HepG2 (cell line): Measurements from ENCODE around the gene PFN4. TPM values are rescaled to one million over a fixed set of nuclear protein-coding genes. Genes with fewer than 3 reads are reported as not detected.
A peak's percentile ranks its signal among the peaks of the same experiment; 100 is the strongest.

ENCODE experiments used
- GFI1 ChIP-seq: sonication (generic); formaldehyde crosslinking; IDR thresholded peaks from 2 replicates; pipeline ENCODE4 v1.5.0; 2020; ENCODE audit warnings: missing genetic modification reagents, mild to moderate bottlenecking, borderline replicate concordance
- IRF2 ChIP-seq: IDR thresholded peaks from 2 replicates; pipeline ENCODE4 v1.6.1; 2018; ENCODE audit warnings: missing genetic modification reagents, missing compliant biosample characterization
- ISX ChIP-seq: sonication (generic); formaldehyde crosslinking; conservative IDR thresholded peaks from 2 replicates; pipeline ENCODE4 v1.5.0; 2020; ENCODE audit warnings: missing genetic modification reagents
- MAFF ChIP-seq: IDR thresholded peaks from 2 replicates; pipeline ENCODE4 v1.6.1; 2011; ENCODE audit warnings: low read depth, low read length, improper control_type of control experiment
- NAIF1 ChIP-seq: sonication (generic); formaldehyde crosslinking; IDR thresholded peaks from 2 replicates; pipeline ENCODE4 v1.5.0; 2020; ENCODE audit warnings: mild to moderate bottlenecking, missing genetic modification reagents, borderline replicate concordance
- ZNF205 ChIP-seq: IDR thresholded peaks from 2 replicates; pipeline ENCODE4 v1.6.1; 2018; ENCODE audit warnings: missing biosample characterization, missing genetic modification reagents
- ZNF33B ChIP-seq: sonication (generic); formaldehyde crosslinking; IDR thresholded peaks from 2 replicates; pipeline ENCODE4 v1.5.1; 2020; ENCODE audit warnings: mild to moderate bottlenecking, missing genetic modification reagents
- ZNF44 ChIP-seq: sonication (generic); formaldehyde crosslinking; IDR thresholded peaks from 2 replicates; pipeline ENCODE4 v1.5.1; 2020; ENCODE audit warnings: mild to moderate bottlenecking, missing genetic modification reagents
- ZNF496 ChIP-seq: sonication (generic); formaldehyde crosslinking; IDR thresholded peaks from 2 replicates; pipeline ENCODE4 v1.8.1; 2023; ENCODE audit warnings: mild to moderate bottlenecking, moderate library complexity, missing genetic modification reagents; ENCODE audit not compliant: insufficient replicate concordance
- ZNF788 ChIP-seq: sonication (generic); formaldehyde crosslinking; IDR thresholded peaks from 2 replicates; pipeline ENCODE4 v1.5.0; 2020; ENCODE audit warnings: mild to moderate bottlenecking, missing genetic modification reagents, borderline replicate concordance
- ZNF83 ChIP-seq: sonication (generic); formaldehyde crosslinking; IDR thresholded peaks from 2 replicates; pipeline ENCODE4 v1.4.0; 2020; ENCODE audit warnings: missing genetic modification reagents, mild to moderate bottlenecking, borderline replicate concordance
- ZSCAN31 ChIP-seq: sonication (generic); formaldehyde crosslinking; IDR thresholded peaks from 2 replicates; pipeline ENCODE4 v1.5.0; 2020; ENCODE audit warnings: low read depth, mild to moderate bottlenecking, missing genetic modification reagents
- polyA plus RNA-seq, 8 experiments: library from polyadenylated mRNA; depleted of rRNA in 3 of 8; stranded (reverse) in 7 of 8; unstranded in 1 of 8; fragments of >200 nt; fragmentation: Illumina TruSeq in 4 of 8; extraction: Trizol in 4 of 8; gene quantifications; 2 replicates each; pipeline versions ENCODE4 v1.2.1 to v1.2.3, GENCODE V29; 2011 to 2016; ENCODE audit warnings: low read depth in 4 of 8, missing spikeins in 1 of 8, mixed read lengths in 1 of 8; ENCODE audit not compliant: insufficient read depth in 1 of 8
- total RNA-seq, 5 experiments: library from RNA; depleted of rRNA; stranded (reverse); fragments of >200 nt; fragmentation: Illumina TruSeq; extraction: Trizol; gene quantifications; 2 replicates each; pipeline ENCODE4 v1.2.3, GENCODE V29; 2016; ENCODE audit warnings: low read depth in 1 of 5
- TF ChIP-seq, protein P1 (sequence below): sonication (generic); formaldehyde crosslinking; IDR thresholded peaks from 2 replicates; pipeline ENCODE4 v1.5.0; 2020; ENCODE audit warnings: mild to moderate bottlenecking, missing genetic modification reagents
- TF ChIP-seq, protein P2 (sequence below): IDR thresholded peaks from 2 replicates; pipeline ENCODE4 v1.6.1; 2016; ENCODE audit warnings: low read depth, missing genetic modification reagents, missing compliant biosample characterization
- TF ChIP-seq, protein P3 (sequence below): sonication (generic); formaldehyde crosslinking; IDR thresholded peaks from 2 replicates; pipeline ENCODE4 v1.5.0; 2020; ENCODE audit warnings: mild to moderate bottlenecking, missing genetic modification reagents, borderline replicate concordance
- TF ChIP-seq, protein P4 (sequence below): sonication (generic); formaldehyde crosslinking; IDR thresholded peaks from 2 replicates; pipeline ENCODE4 v1.4.0; 2020; ENCODE audit warnings: missing genetic modification reagents

The PFN4 gene
- total and polyA plus RNA-seq, 2 of the 13 experiments (the other 11 are each of a cell fraction or from before 2014, with no cell fraction given) = 0.12 to 0.20 TPM

DNA sequence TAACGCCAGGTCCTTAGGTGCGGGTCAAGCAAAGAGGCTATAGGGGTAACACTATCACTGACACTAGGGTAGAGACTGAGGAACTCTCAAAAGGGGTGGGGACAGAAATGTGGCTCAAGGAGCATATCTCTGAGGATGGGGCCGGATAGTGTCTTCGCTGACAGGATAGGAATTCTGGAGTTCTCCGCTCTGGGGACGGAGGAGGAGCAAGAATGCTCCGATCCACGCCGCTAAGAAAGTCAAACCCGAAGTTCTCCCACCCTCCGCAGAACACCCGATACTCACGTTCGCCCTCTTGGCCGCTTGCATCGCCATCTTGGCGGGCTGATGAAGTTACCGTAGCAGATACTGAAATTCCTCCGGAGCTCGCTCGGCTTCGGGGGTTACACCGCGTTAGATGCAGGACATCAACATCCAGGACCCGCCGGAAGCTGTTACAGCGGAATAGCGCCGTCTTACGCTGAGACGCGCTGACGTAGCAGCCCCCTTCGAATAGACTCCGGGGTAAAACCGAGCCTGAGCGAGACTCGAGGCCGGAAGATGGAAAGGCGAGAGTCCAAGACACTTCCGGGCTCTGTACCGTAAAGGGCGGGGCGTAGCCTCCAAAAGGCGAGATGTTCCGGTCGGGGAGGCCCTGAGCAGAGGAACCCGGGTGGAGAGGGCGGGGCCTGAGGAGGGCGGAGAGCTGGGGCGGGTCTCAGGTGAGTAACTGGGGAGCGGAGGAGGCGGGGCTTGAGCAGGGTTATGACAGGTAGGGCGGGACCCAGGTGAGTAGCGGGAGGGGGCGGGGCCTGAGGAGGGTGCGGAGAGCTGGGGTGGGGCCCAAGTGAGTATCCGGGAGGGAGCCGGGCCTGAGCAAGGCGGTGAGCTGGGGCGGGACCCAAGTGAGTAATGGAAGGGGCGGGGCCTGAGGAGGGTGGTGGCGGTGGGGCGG is 47.0 kb downstream of the PFN4 start, which contains the start of gene SF3B6 (continued):
- TF ChIP-seq, protein P1, sequence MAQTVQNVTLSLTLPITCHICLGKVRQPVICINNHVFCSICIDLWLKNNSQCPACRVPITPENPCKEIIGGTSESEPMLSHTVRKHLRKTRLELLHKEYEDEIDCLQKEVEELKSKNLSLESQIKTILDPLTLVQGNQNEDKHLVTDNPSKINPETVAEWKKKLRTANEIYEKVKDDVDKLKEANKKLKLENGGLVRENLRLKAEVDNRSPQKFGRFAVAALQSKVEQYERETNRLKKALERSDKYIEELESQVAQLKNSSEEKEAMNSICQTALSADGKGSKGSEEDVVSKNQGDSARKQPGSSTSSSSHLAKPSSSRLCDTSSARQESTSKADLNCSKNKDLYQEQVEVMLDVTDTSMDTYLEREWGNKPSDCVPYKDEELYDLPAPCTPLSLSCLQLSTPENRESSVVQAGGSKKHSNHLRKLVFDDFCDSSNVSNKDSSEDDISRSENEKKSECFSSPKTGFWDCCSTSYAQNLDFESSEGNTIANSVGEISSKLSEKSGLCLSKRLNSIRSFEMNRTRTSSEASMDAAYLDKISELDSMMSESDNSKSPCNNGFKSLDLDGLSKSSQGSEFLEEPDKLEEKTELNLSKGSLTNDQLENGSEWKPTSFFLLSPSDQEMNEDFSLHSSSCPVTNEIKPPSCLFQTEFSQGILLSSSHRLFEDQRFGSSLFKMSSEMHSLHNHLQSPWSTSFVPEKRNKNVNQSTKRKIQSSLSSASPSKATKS (CRISPR knock-in tag) = peak; percentile 96; the same call in 1 of the 2 replicates
- peak; percentile 99 for TF ChIP-seq IRF2
- peak; percentile 97; the same call in 1 of the 2 replicates for TF ChIP-seq ZNF205
- TF ChIP-seq, protein P2, sequence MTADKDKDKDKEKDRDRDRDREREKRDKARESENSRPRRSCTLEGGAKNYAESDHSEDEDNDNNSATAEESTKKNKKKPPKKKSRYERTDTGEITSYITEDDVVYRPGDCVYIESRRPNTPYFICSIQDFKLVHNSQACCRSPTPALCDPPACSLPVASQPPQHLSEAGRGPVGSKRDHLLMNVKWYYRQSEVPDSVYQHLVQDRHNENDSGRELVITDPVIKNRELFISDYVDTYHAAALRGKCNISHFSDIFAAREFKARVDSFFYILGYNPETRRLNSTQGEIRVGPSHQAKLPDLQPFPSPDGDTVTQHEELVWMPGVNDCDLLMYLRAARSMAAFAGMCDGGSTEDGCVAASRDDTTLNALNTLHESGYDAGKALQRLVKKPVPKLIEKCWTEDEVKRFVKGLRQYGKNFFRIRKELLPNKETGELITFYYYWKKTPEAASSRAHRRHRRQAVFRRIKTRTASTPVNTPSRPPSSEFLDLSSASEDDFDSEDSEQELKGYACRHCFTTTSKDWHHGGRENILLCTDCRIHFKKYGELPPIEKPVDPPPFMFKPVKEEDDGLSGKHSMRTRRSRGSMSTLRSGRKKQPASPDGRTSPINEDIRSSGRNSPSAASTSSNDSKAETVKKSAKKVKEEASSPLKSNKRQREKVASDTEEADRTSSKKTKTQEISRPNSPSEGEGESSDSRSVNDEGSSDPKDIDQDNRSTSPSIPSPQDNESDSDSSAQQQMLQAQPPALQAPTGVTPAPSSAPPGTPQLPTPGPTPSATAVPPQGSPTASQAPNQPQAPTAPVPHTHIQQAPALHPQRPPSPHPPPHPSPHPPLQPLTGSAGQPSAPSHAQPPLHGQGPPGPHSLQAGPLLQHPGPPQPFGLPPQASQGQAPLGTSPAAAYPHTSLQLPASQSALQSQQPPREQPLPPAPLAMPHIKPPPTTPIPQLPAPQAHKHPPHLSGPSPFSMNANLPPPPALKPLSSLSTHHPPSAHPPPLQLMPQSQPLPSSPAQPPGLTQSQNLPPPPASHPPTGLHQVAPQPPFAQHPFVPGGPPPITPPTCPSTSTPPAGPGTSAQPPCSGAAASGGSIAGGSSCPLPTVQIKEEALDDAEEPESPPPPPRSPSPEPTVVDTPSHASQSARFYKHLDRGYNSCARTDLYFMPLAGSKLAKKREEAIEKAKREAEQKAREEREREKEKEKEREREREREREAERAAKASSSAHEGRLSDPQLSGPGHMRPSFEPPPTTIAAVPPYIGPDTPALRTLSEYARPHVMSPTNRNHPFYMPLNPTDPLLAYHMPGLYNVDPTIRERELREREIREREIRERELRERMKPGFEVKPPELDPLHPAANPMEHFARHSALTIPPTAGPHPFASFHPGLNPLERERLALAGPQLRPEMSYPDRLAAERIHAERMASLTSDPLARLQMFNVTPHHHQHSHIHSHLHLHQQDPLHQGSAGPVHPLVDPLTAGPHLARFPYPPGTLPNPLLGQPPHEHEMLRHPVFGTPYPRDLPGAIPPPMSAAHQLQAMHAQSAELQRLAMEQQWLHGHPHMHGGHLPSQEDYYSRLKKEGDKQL (CRISPR knock-in tag) = peak; percentile 78; the same call in 1 of the 2 replicates
- no peak; the same call in 1 of the 2 replicates for TF ChIP-seq ZNF83 (CRISPR knock-in tag)
- peak; percentile 92 for TF ChIP-seq ZNF33B (CRISPR knock-in tag)
- TF ChIP-seq, protein P3, sequence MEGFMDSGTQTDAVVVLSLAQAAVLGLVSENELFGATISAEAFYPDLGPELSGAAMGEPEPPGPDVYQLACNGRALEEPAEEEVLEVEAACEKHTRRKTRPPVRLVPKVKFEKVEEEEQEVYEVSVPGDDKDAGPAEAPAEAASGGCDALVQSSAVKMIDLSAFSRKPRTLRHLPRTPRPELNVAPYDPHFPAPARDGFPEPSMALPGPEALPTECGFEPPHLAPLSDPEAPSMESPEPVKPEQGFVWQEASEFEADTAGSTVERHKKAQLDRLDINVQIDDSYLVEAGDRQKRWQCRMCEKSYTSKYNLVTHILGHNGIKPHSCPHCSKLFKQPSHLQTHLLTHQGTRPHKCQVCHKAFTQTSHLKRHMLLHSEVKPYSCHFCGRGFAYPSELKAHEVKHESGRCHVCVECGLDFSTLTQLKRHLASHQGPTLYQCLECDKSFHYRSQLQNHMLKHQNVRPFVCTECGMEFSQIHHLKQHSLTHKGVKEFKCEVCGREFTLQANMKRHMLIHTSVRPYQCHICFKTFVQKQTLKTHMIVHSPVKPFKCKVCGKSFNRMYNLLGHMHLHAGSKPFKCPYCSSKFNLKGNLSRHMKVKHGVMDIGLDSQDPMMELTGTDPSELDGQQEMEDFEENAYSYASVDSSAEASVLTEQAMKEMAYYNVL (CRISPR knock-in tag) = peak; percentile 89; the same call in 1 of the 2 replicates
- peak; percentile 96 for TF ChIP-seq NAIF1 (CRISPR knock-in tag)
- TF ChIP-seq ZNF496 (CRISPR knock-in tag) = no peak
- TF ChIP-seq GFI1 (CRISPR knock-in tag) = peak; percentile 77; the same call in 1 of the 2 replicates
- peak; percentile 98 for TF ChIP-seq ZSCAN31 (CRISPR knock-in tag)
- no peak for TF ChIP-seq ISX (CRISPR knock-in tag)
- 0 out of 2 replicates have a peak, but pooled peaks have one; percentile 24 for TF ChIP-seq ZNF44
- peak; percentile 99; the same call in 1 of the 2 replicates for TF ChIP-seq ZNF788
- peak; percentile 81 for TF ChIP-seq MAFF
- TF ChIP-seq, protein P4, sequence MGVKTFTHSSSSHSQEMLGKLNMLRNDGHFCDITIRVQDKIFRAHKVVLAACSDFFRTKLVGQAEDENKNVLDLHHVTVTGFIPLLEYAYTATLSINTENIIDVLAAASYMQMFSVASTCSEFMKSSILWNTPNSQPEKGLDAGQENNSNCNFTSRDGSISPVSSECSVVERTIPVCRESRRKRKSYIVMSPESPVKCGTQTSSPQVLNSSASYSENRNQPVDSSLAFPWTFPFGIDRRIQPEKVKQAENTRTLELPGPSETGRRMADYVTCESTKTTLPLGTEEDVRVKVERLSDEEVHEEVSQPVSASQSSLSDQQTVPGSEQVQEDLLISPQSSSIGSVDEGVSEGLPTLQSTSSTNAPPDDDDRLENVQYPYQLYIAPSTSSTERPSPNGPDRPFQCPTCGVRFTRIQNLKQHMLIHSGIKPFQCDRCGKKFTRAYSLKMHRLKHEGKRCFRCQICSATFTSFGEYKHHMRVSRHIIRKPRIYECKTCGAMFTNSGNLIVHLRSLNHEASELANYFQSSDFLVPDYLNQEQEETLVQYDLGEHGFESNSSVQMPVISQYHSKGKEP = 0 out of 2 replicates have a peak, but pooled peaks have one; percentile 81
